H1 (cell line): ENCODE data around the gene TCF4. TPM values are rescaled to one million over a fixed set of nuclear protein-coding genes. Genes with fewer than 3 reads are reported as not detected.

Source experiments
- CTCF ChIA-PET: fragments of 300-600 bp; sonication (Branson Sonifier 250); formaldehyde crosslinking; loops from one replicate; lab custom pipeline; 2021; ENCODE audit not compliant: partially characterized antibody; lab: Charles Lee
- POLR2A ChIA-PET: fragments of 300-600 bp; sonication (Branson Sonifier 250); formaldehyde crosslinking; loops from one replicate; lab custom pipeline; 2021; ENCODE audit warnings: inconsistent platforms; ENCODE audit not compliant: partially characterized antibody; lab: Charles Lee
- DNase-seq, 2 experiments: peaks; one replicate each; pipeline versions ENCODE4 v3.0.0 to v3.0.0-alpha.2; 2010 to 2022; ENCODE audit warnings: low spot score in 2 of 2, low read depth in 1 of 2, mixed read lengths in 1 of 2
- FAIRE-seq: peaks from 2 replicates; lab custom pipeline; 2011; peaks lifted over from hg19 to GRCh38; lab: Jason Lieb, UNC
- H2AFZ ChIP-seq: 2 replicates; pipeline ENCODE4 v1.8.1; 2012; ENCODE audit warnings: low read length, inconsistent platforms
- H2AK5ac ChIP-seq: 2 replicates; pipeline ENCODE4 v1.6.1; 2013; ENCODE audit warnings: low read depth, low read length
- H2BK120ac ChIP-seq: replicated peaks from 2 replicates; pipeline ENCODE3; 2013; ENCODE audit warnings: low read depth, low read length, inconsistent platforms
- H2BK12ac ChIP-seq: 2 replicates; pipeline ENCODE4 v1.6.1; 2013; ENCODE audit warnings: low read depth, low read length
- H2BK15ac ChIP-seq: 2 replicates; pipeline ENCODE4 v1.6.1; 2013; ENCODE audit warnings: low read length
- H2BK20ac ChIP-seq: 2 replicates; pipeline ENCODE4 v1.6.1; 2013; ENCODE audit warnings: low read length
- H2BK5ac ChIP-seq: 2 replicates; pipeline ENCODE4 v1.6.1; 2013; ENCODE audit warnings: low read depth, low read length
- H3K14ac ChIP-seq: 2 replicates; pipeline ENCODE4 v1.6.1; 2013; ENCODE audit warnings: inconsistent platforms; ENCODE audit not compliant: insufficient read length
- H3K18ac ChIP-seq: 2 replicates; pipeline ENCODE4 v1.6.1; 2013; ENCODE audit warnings: low read length; ENCODE audit errors: extremely low read depth
- H3K23ac ChIP-seq: 2 replicates; pipeline ENCODE4 v1.6.1; 2013; ENCODE audit warnings: inconsistent platforms; ENCODE audit not compliant: insufficient read length
- H3K23me2 ChIP-seq: 2 replicates; pipeline ENCODE4 v1.6.1; 2013; ENCODE audit warnings: low read depth, low read length
- H3K27ac ChIP-seq: 2 replicates; pipeline ENCODE4 v1.6.1; 2011; ENCODE audit warnings: low read depth, low read length, inconsistent platforms
- H3K27me3 ChIP-seq, 4 experiments: replicated peaks in 1 of 4; 1 replicate in 1 of 4; 2 replicates in 3 of 4; pipeline versions ENCODE4 v1.6.1 to v1.8.1; 2011 to 2013; ENCODE audit warnings: low read length in 3 of 4, mild to moderate bottlenecking in 3 of 4, inconsistent platforms in 2 of 4, mixed read lengths in 2 of 4, moderate library complexity in 1 of 4; ENCODE audit not compliant: control insufficient read depth in 3 of 4, insufficient read depth in 3 of 4; ENCODE audit errors: extremely low read depth in 1 of 4
- H3K36me3 ChIP-seq, 4 experiments: 2 replicates each; pipeline versions ENCODE4 v1.6.1 to v1.8.1; 2011 to 2013; ENCODE audit warnings: mild to moderate bottlenecking in 4 of 4, low read length in 3 of 4, moderate library complexity in 2 of 4, control low read depth in 1 of 4, inconsistent platforms in 1 of 4; ENCODE audit not compliant: insufficient read depth in 4 of 4, control insufficient read depth in 2 of 4
- H3K4ac ChIP-seq: replicated peaks from 2 replicates; pipeline ENCODE3; 2013; ENCODE audit warnings: low read length, low read depth, mixed read lengths, inconsistent platforms; ENCODE audit not compliant: insufficient read length
- H3K4me1 ChIP-seq, 4 experiments: replicated peaks in 1 of 4; 1 replicate in 1 of 4; 2 replicates in 3 of 4; pipeline versions ENCODE4 v1.6.1 to v1.8.1; 2011 to 2013; ENCODE audit warnings: low read length in 3 of 4, inconsistent platforms in 2 of 4, mixed read lengths in 1 of 4; ENCODE audit not compliant: insufficient read depth in 4 of 4, control insufficient read depth in 3 of 4
- H3K4me2 ChIP-seq, 2 experiments: 2 replicates each; pipeline versions ENCODE4 v1.6.1 to v1.8.1; 2011 to 2013; ENCODE audit warnings: low read depth in 2 of 2, low read length in 2 of 2, control low read depth in 1 of 2, inconsistent platforms in 1 of 2, mild to moderate bottlenecking in 1 of 2; ENCODE audit not compliant: insufficient read depth in 1 of 2
- H3K4me3 ChIP-seq, 4 experiments: fragments of 200-600, 300-600 bp in 1 of 4; sonication (generic), shearing (Covaris generic), sonication (Bioruptor Twin) in 1 of 4; 2 replicates each; pipeline versions ENCODE4 v1.5.1 to v1.8.1; 2011 to 2016; ENCODE audit warnings: low read length in 4 of 4, low read depth in 3 of 4, control low read depth in 2 of 4, inconsistent platforms in 2 of 4, mild to moderate bottlenecking in 2 of 4, mixed read lengths in 1 of 4, moderate library complexity in 1 of 4; ENCODE audit not compliant: insufficient read depth in 2 of 4; ENCODE audit errors: extremely low read depth in 1 of 4
- H3K56ac ChIP-seq: replicated peaks from 2 replicates; pipeline ENCODE3; 2013; ENCODE audit warnings: low read depth, mild to moderate bottlenecking, mixed read lengths, low read length, inconsistent platforms; ENCODE audit not compliant: insufficient read length
- H3K79me1 ChIP-seq: 2 replicates; pipeline ENCODE4 v1.6.1; 2013; ENCODE audit warnings: low read depth, low read length, control low read depth
- H3K79me2 ChIP-seq, 2 experiments: 2 replicates each; pipeline versions ENCODE4 v1.6.1 to v1.8.1; 2012 to 2013; ENCODE audit warnings: low read length in 2 of 2, mild to moderate bottlenecking in 2 of 2, inconsistent platforms in 1 of 2; ENCODE audit not compliant: insufficient read depth in 2 of 2, control insufficient read depth in 1 of 2
- H3K9ac ChIP-seq, 4 experiments: replicated peaks in 1 of 4; 1 replicate in 1 of 4; 2 replicates in 3 of 4; pipeline versions ENCODE4 v1.6.1 to v1.8.1; 2011 to 2013; ENCODE audit warnings: low read depth in 3 of 4, low read length in 3 of 4, control low read depth in 2 of 4, mild to moderate bottlenecking in 2 of 4, moderate library complexity in 2 of 4, inconsistent platforms in 1 of 4; ENCODE audit errors: extremely low read depth in 1 of 4
- H3K9me3 ChIP-seq, 2 experiments: 2 replicates each; pipeline versions ENCODE4 v1.6.1 to v1.8.1; 2012 to 2013; ENCODE audit warnings: mild to moderate bottlenecking in 2 of 2, moderate library complexity in 2 of 2, control low read depth in 1 of 2, inconsistent platforms in 1 of 2, low read depth in 1 of 2, low read length in 1 of 2, mixed read lengths in 1 of 2; ENCODE audit not compliant: insufficient read depth in 2 of 2
- H4K20me1 ChIP-seq, 2 experiments: replicated peaks in 1 of 2; 2 replicates each; pipeline versions ENCODE3 to v1.8.1; 2011 to 2013; ENCODE audit warnings: inconsistent platforms in 2 of 2, low read length in 2 of 2, mild to moderate bottlenecking in 1 of 2; ENCODE audit not compliant: insufficient read depth in 2 of 2, control insufficient read depth in 1 of 2
- H4K5ac ChIP-seq: 2 replicates; pipeline ENCODE4 v1.6.1; 2013; ENCODE audit warnings: low read length, low read depth, mixed read lengths, inconsistent platforms; ENCODE audit not compliant: insufficient read length
- H4K8ac ChIP-seq: 2 replicates; pipeline ENCODE4 v1.8.0; 2013; ENCODE audit warnings: mild to moderate bottlenecking, moderate library complexity, low read length, inconsistent platforms; ENCODE audit not compliant: insufficient read depth; ENCODE audit errors: extremely low read depth
- H4K91ac ChIP-seq: replicated peaks from 2 replicates; pipeline ENCODE3; 2013; ENCODE audit warnings: low read length, mixed read lengths, inconsistent platforms; ENCODE audit not compliant: insufficient read length
- SRF ChIP-seq: IDR thresholded peaks from 2 replicates; pipeline ENCODE4 v1.6.1; 2011; ENCODE audit warnings: mild to moderate bottlenecking, low read depth, low read length, moderate library complexity
- WGBS, 2 experiments: shearing (Covaris generic) in 1 of 2; methylation state at CpG; one replicate each; pipeline versions ENCODE4 v1.1.6 to v1.1.7; 2013 to 2015; ENCODE audit warnings: low lambda C conversion rate in 2 of 2, mixed read lengths in 2 of 2, inconsistent platforms in 1 of 2, low coverage in 1 of 2, missing lambda C conversion rate in 1 of 2; ENCODE audit not compliant: insufficient replicate concordance in 2 of 2, insufficient coverage in 1 of 2, insufficient read length in 1 of 2; ENCODE audit errors: extremely low coverage in 1 of 2, missing lambda C conversion rate in 1 of 2; 5-methylcytosine and 5-hydroxymethylcytosine counted together
- polyA plus RNA-seq, 7 experiments: library from polyadenylated mRNA; depleted of rRNA in 3 of 7; stranded (reverse) in 5 of 7; unstranded in 2 of 7; fragments of >200 nt in 5 of 7; fragments of 200-250 nt in 2 of 7; gene quantifications; 1 replicate in 5 of 7; 2 replicates in 1 of 7; 4 replicates in 1 of 7; pipeline versions ENCODE4 v1.2.1 to v1.2.3, GENCODE V29; 2011 to 2013; ENCODE audit warnings: missing spikeins in 2 of 7, mixed read lengths in 2 of 7
- total RNA-seq: library from RNA; stranded (reverse); fragmentation: NEBNext Ultra II Directional; extraction: Animal tissue kit (Norgen Biotek cat#: 25700); gene quantifications from 2 replicates; pipeline ENCODE4 v1.2.1, GENCODE V29; 2021

TCF4 gene
- total and polyA plus RNA-seq, 2 of the 8 experiments (the other 6 are each of a cell fraction or from before 2014, with no cell fraction given): 59.3 to 118 TPM

DNA sequence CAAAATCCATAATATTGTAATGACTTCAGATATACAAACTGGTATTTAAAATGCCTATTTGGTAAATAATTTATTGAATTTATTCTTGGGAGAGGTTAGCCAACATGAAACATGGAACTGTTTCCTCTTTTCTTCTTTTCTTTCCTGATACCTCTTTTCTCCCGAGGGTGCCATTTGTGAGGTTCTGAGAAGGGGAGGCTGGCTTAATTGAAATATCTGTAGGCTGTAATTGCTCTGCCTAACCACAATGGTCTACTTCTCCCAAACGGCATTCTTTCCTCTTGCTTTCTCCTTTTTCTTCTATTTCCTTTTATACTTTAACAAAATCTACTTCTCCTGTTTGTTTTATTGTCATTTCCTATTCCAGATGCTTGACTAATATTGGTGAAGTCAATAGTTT lies 114.9 kb downstream of the TCF4 start:
- no peak overlapping the region for H3K27ac ChIP-seq
- H3K36me3 ChIP-seq: no peaks in the 10 kb centered on the region
- no peak overlapping the region for H3K4me2 ChIP-seq
- DNase-seq (no peak), FAIRE-seq (no peak)
- no peak overlapping the region for H2BK20ac ChIP-seq
- ChIA-PET CTCF (no interaction called here), POLR2A (no interaction called here)
- no peak overlapping the region for H4K91ac ChIP-seq
- no peak overlapping the region for H2AFZ ChIP-seq
- peaks cover 7% of the 10 kb centered on the region for H3K79me1 ChIP-seq
- H3K27me3 ChIP-seq: no peaks in the 10 kb centered on the region
- H2BK120ac ChIP-seq: no peak overlapping the region
- no peak overlapping the region for H3K14ac ChIP-seq
- no peak overlapping the region for H3K9ac ChIP-seq
- no peak overlapping the region for H3K4ac ChIP-seq
- no peaks in the 10 kb centered on the region for H3K9me3 ChIP-seq
- H2BK5ac ChIP-seq: no peak overlapping the region
- WGBS, 2 experiments: 66% methylated on average over 2 of the region's 2 CpGs; no CpG with 5 or more reads in 1 of the 2 experiments
- H2BK12ac ChIP-seq: no peak overlapping the region
- H3K18ac ChIP-seq: no peak overlapping the region
- no peak overlapping the region for H2BK15ac ChIP-seq
- no peak overlapping the region for H3K23ac ChIP-seq
- no peak overlapping the region for H3K4me3 ChIP-seq
- peaks cover 0 to 6% (median 2%) of the 10 kb centered on the region in 4 experiments; a peak in 3 of 7 replicates for H3K4me1 ChIP-seq
- no peak overlapping the region for H4K8ac ChIP-seq
- H3K23me2 ChIP-seq: no peaks in the 10 kb centered on the region
- H4K20me1 ChIP-seq: peaks cover 0 to 1% of the 10 kb centered on the region in 2 experiments
- no peak overlapping the region for H4K5ac ChIP-seq
- H3K79me2 ChIP-seq: peaks cover 0 to 96% of the 10 kb centered on the region in 2 experiments; a peak in 2 of 4 replicates
- no peak overlapping the region for H2AK5ac ChIP-seq
- no peak overlapping the region for H3K56ac ChIP-seq
- no peak for TF ChIP-seq SRF
